H1 (cell line): ENCODE data around the gene NINJ2. TPM values are rescaled to one million over a fixed set of nuclear protein-coding genes. Genes with fewer than 3 reads are reported as not detected.

Experiments
- CTCF ChIP-seq, 3 experiments: IDR thresholded peaks; 1 replicate in 2 of 3; 2 replicates in 1 of 3; pipeline versions ENCODE4 v1.5.1 to v1.6.1; 2011; ENCODE audit warnings: low read length in 3 of 3, mild to moderate bottlenecking in 3 of 3, inconsistent platforms in 2 of 3, low read depth in 1 of 3, moderate library complexity in 1 of 3; ENCODE audit not compliant: insufficient read depth in 1 of 3; ENCODE audit errors: control extremely low read depth in 1 of 3
- EGR1 ChIP-seq: IDR thresholded peaks from 2 replicates; pipeline ENCODE4 v1.6.1; 2011; ENCODE audit warnings: low read depth, low read length, borderline replicate concordance
- HDAC2 ChIP-seq, 2 experiments: fragments of 300-600 bp in 1 of 2; sonication (generic) in 1 of 2; IDR thresholded peaks; 2 replicates each; pipeline ENCODE4 v1.6.1; 2011 to 2012; ENCODE audit warnings: low read depth in 2 of 2, low read length in 2 of 2, mild to moderate bottlenecking in 2 of 2, moderate library complexity in 2 of 2, borderline replicate concordance in 1 of 2, inconsistent platforms in 1 of 2
- JUN ChIP-seq: IDR thresholded peaks from 2 replicates; pipeline ENCODE4 v1.6.1; 2011; ENCODE audit warnings: low read depth, mild to moderate bottlenecking, improper control_type of control experiment, low read length
- SP1 ChIP-seq: IDR thresholded peaks from 2 replicates; pipeline ENCODE4 v1.6.1; 2011; ENCODE audit warnings: low read depth, low read length
- TAF1 ChIP-seq: IDR thresholded peaks from 2 replicates; pipeline ENCODE4 v1.6.1; 2011; ENCODE audit warnings: mild to moderate bottlenecking, low read depth, low read length
- polyA plus RNA-seq, 7 experiments: library from polyadenylated mRNA; depleted of rRNA in 3 of 7; stranded (reverse) in 5 of 7; unstranded in 2 of 7; fragments of >200 nt in 5 of 7; fragments of 200-250 nt in 2 of 7; gene quantifications; 1 replicate in 5 of 7; 2 replicates in 1 of 7; 4 replicates in 1 of 7; pipeline versions ENCODE4 v1.2.1 to v1.2.3, GENCODE V29; 2011 to 2013; ENCODE audit warnings: missing spikeins in 2 of 7, mixed read lengths in 2 of 7
- total RNA-seq: library from RNA; stranded (reverse); fragmentation: NEBNext Ultra II Directional; extraction: Animal tissue kit (Norgen Biotek cat#: 25700); gene quantifications from 2 replicates; pipeline ENCODE4 v1.2.1, GENCODE V29; 2021

NINJ2 gene
- total and polyA plus RNA-seq, 2 of the 8 experiments (the other 6 are each of a cell fraction or from before 2014, with no cell fraction given): 1.4 TPM; not detected in 1

DNA sequence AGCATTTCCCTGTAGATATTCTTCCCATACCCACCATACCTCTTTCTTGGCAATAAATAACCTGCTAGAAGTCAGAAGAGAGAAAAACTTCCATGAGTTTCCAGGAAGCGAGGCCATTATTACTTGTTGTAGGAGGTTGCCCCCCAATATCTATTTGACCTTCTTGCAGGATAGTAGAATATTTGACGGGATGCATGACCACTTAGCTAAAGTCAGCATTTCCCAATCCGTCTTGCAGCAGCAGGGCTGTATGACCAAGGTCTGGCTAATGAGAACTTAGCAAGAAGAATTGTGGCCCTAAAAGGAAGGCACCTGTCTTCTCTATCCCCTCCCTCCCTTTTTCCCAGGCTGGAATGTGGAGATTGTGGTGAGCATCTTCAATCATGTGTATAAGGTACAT lies 51.5 kb downstream of the NINJ2 start (continued):
- TF ChIP-seq JUN: no peak
- TF ChIP-seq HDAC2 (IDR thresholded peaks at IDR 0.05; ENCODE audit: borderline replicate concordance in 1 of 2, low read depth in 2 of 2, low read length in 2 of 2): no peak
- no peak for TF ChIP-seq SP1
- no peak for TF ChIP-seq CTCF (IDR thresholded peaks at IDR 0.05; ENCODE audit: control extremely low read depth in 1 of 3, insufficient read depth in 1 of 3, low read depth in 1 of 3, low read length in 3 of 3)
- no peak for TF ChIP-seq TAF1
- no peak for TF ChIP-seq EGR1
